DMS153 treated with DMSO at 0.1 percent for 48 hours (cell line): ENCODE measurements around the gene DSTN.

Source experiments
- DNase-seq: peaks from one replicate; lab custom pipeline; 2025; ENCODE audit not compliant: unreplicated experiment; lab: John Stamatoyannopoulos, UW

The DSTN gene

GRCh38 chr20:17622851-17623508, 53.1 kb downstream of the DSTN start:
- DNase-seq = no peak

GRCh38 chr20:17624070-17624469, 54.2 kb downstream of the DSTN start:
- DNase-seq = no peak

- DNase-seq = no peak
Observed at GRCh38 chr20:17624551-17625245, 54.8 kb downstream of the DSTN start.

GRCh38 chr20:17625246-17626051, 55.6 kb downstream of the DSTN start:
- no peak for DNase-seq

- no peak for DNase-seq
Observed at GRCh38 chr20:17626217-17627007, 56.5 kb downstream of the DSTN start.

GRCh38 chr20:17627101-17627955, 57.5 kb downstream of the DSTN start:
- DNase-seq = no peak

- DNase-seq = no peak
Observed at GRCh38 chr20:17628101-17628841, 58.4 kb downstream of the DSTN start.

GRCh38 chr20:17629025-17629424, 59.1 kb downstream of the DSTN start:
- DNase-seq = no peak

- no peak for DNase-seq
Observed at GRCh38 chr20:17629678-17630089, 59.8 kb downstream of the DSTN start.

- no peak for DNase-seq
Observed at GRCh38 chr20:17630151-17630805, 60.4 kb downstream of the DSTN start.

- no peak for DNase-seq
Observed at GRCh38 chr20:17630806-17631195, 60.9 kb downstream of the DSTN start.

GRCh38 chr20:17631576-17632319, 61.9 kb downstream of the DSTN start:
- DNase-seq = no peak

GRCh38 chr20:17633221-17633849, 63.5 kb downstream of the DSTN start:
- no peak for DNase-seq

- no peak for DNase-seq
Observed at GRCh38 chr20:17633850-17634500, 64.1 kb downstream of the DSTN start.

GRCh38 chr20:17634661-17635331, 64.9 kb downstream of the DSTN start:
- no peak for DNase-seq

GRCh38 chr20:17635332-17636244, 65.7 kb downstream of the DSTN start:
- no peak for DNase-seq
